Right atrium auricular region (tissue), 2 donors: ENCODE results near the gene PRR20G. TPM values are rescaled to one million over a fixed set of nuclear protein-coding genes. Genes with fewer than 3 reads are reported as not detected.
"Not testable (repeated sequence)": the region's sequence is repeated elsewhere in the genome, so short reads cannot be mapped to it uniquely, and the experiment has no call there.

Experiments used
- DNase-seq: peaks from one replicate; pipeline ENCODE4 v3.0.0-alpha.2; 2019; ENCODE audit warnings: low spot score
- H3K27ac ChIP-seq, 2 donors: fragments of 200-600 bp; sonication (generic); 1 replicate in 1 of 2; 2 replicates in 1 of 2; pipeline ENCODE4 v1.5.1; 2016 to 2019
- H3K27me3 ChIP-seq, 2 donors: fragments of 200-600 bp; sonication (generic); one replicate each; pipeline versions ENCODE4 v1.5.1 to v1.6.0; 2017 to 2019
- H3K36me3 ChIP-seq: fragments of 200-600 bp; sonication (generic); one replicate; pipeline ENCODE4 v1.5.1; 2016
- H3K4me1 ChIP-seq, 2 donors: fragments of 200-600 bp; sonication (generic); one replicate each; pipeline versions ENCODE4 v1.5.1 to v1.6.0; 2017 to 2019
- H3K4me3 ChIP-seq, 2 donors: fragments of 200-600 bp; sonication (generic); 1 replicate in 1 of 2; 2 replicates in 1 of 2; pipeline ENCODE4 v1.5.1; 2017 to 2019; ENCODE audit warnings: mild to moderate bottlenecking in 1 of 2, moderate library complexity in 1 of 2
- H3K9me3 ChIP-seq, 2 donors: fragments of 200-600 bp; sonication (generic); one replicate each; pipeline ENCODE4 v1.5.1; 2019
- total RNA-seq, 2 donors: library from RNA; depleted of rRNA; stranded (reverse); fragments of >200 nt; gene quantifications; one replicate each; pipeline ENCODE4 v1.1.0, GENCODE V29; 2016
- TF ChIP-seq, protein P1 (sequence below), 2 donors: fragments of 200-600 bp; sonication (generic); IDR thresholded peaks; one replicate each; pipeline ENCODE4 v1.5.1; 2019; ENCODE audit warnings: antibody characterized with exemption in 2 of 2

The PRR20G gene
- total RNA-seq, 2 donors from 2014 or later, result not detected

GRCh38 chr3:127320529-127321121, 32.8 kb upstream of the PRR20G start:
- no peaks in the 10 kb centered on the region for H3K27me3 ChIP-seq
- H3K4me3 ChIP-seq, result no peak overlapping the region
- TF ChIP-seq, protein P1, sequence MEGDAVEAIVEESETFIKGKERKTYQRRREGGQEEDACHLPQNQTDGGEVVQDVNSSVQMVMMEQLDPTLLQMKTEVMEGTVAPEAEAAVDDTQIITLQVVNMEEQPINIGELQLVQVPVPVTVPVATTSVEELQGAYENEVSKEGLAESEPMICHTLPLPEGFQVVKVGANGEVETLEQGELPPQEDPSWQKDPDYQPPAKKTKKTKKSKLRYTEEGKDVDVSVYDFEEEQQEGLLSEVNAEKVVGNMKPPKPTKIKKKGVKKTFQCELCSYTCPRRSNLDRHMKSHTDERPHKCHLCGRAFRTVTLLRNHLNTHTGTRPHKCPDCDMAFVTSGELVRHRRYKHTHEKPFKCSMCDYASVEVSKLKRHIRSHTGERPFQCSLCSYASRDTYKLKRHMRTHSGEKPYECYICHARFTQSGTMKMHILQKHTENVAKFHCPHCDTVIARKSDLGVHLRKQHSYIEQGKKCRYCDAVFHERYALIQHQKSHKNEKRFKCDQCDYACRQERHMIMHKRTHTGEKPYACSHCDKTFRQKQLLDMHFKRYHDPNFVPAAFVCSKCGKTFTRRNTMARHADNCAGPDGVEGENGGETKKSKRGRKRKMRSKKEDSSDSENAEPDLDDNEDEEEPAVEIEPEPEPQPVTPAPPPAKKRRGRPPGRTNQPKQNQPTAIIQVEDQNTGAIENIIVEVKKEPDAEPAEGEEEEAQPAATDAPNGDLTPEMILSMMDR (IDR thresholded peaks at IDR 0.05), result no peak
- no peaks in the 10 kb centered on the region for H3K4me1 ChIP-seq
- no peak for DNase-seq
- no peaks in the 10 kb centered on the region for H3K36me3 ChIP-seq
- no peak overlapping the region for H3K27ac ChIP-seq
- no peaks in the 10 kb centered on the region for H3K9me3 ChIP-seq

GRCh38 chr3:127316685-127317084, 28.8 kb upstream of the PRR20G start:
- Histone ChIP-seq H3K4me1 (no peaks in the 10 kb centered on the region), H3K9me3 (no peaks in the 10 kb centered on the region), H3K27ac (no peak overlapping the region), H3K36me3 (no peaks in the 10 kb centered on the region), H3K4me3 (no peak overlapping the region), H3K27me3 (no peaks in the 10 kb centered on the region)
- TF ChIP-seq, protein P1 (IDR thresholded peaks at IDR 0.05), result no peak
- no peak for DNase-seq

- no peak for DNase-seq
- Histone ChIP-seq H3K4me1 (no peaks in the 10 kb centered on the region), H3K9me3 (no peaks in the 10 kb centered on the region), H3K27ac (no peak overlapping the region), H3K4me3 (no peak overlapping the region), H3K36me3 (no peaks in the 10 kb centered on the region), H3K27me3 (no peaks in the 10 kb centered on the region)
- TF ChIP-seq, protein P1 (IDR thresholded peaks at IDR 0.05), result no peak
Observed at GRCh38 chr3:127312818-127313217, 25.0 kb upstream of the PRR20G start.

GRCh38 chr3:127308821-127309220, 21.0 kb upstream of the PRR20G start:
- not testable (repeated sequence) for H3K4me1 ChIP-seq, H3K4me3 ChIP-seq, H3K9me3 ChIP-seq, DNase-seq, H3K36me3 ChIP-seq, H3K27me3 ChIP-seq, H3K27ac ChIP-seq

DNA sequence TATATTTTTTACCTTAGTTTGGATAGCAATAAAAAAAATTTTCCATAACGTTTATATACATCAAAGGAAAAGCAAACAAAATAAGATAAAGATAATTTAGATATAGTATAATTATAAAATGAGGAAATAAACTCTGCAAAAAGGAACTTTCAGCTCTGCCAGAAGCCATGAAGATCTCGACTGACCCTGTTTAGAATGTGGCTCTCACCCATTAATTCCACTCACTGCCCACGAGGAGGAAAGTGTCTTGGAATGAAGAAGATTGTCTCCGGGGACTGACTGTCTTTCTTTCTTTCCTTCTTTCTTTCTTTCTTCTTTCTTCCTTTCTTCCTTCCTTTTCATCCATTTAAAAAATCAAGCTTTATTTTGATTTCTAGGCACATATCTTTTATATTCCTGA, 20.1 kb upstream of the PRR20G start:
- TF ChIP-seq, protein P1 (IDR thresholded peaks at IDR 0.05), result no peak
- no peak overlapping the region for H3K27ac ChIP-seq
- no peak overlapping the region for H3K4me3 ChIP-seq
- H3K27me3 ChIP-seq, result no peaks in the 10 kb centered on the region
- DNase-seq, result no peak
- no peaks in the 10 kb centered on the region for H3K9me3 ChIP-seq
- no peaks in the 10 kb centered on the region for H3K4me1 ChIP-seq
- H3K36me3 ChIP-seq, result no peaks in the 10 kb centered on the region

DNA sequence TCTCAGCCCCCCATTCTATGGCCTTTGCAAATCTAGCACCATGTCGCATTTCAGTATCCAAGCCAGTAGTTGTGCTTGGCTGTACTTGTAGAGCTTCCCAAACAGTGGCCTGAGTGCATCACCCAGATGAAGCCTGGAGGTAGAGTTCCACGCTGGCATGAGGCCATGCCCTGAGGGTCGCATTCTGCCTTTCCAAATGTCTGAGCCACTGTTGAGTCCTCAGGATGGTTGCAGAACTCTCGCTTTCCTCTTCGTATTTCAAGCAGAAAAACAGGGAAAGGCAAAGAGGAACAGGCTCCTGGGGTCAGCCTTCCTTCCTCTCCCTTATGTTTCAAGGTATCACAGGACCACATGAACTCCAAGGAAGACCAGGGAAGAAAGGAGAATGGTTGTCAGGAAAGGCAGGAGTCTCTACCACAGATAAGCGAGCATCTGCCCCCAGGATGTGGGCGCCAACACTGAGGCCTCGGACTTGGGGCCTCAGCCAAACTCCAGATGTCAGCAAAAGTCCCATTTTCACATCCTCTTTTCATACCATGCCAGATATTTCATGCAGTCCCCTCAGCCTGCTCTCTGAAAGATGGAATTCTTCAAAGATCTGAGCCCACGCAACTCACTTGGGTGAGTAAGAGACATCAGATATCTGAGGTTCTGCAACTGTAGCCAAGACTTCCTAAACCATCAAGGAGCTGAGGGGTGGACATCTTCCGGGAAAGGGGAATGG, 19.4 kb upstream of the PRR20G start:
- H3K27ac ChIP-seq, result no peak overlapping the region
- DNase-seq, result no peak

More for the DNA sequence above, 19.4 kb upstream of the PRR20G start:
- Histone ChIP-seq H3K9me3 (no peaks in the 10 kb centered on the region), H3K4me1 (no peaks in the 10 kb centered on the region), H3K27me3 (no peaks in the 10 kb centered on the region), H3K36me3 (no peaks in the 10 kb centered on the region), H3K4me3 (no peak overlapping the region)
- TF ChIP-seq, protein P1 (IDR thresholded peaks at IDR 0.05), result no peak
